ENCODE results near the gene QSOX2.

The QSOX2 gene

GRCh38 chr9:136245219-136246150 lies at the start of gene QSOX2:
Gene QSOX2, minus strand, starts transcription at chr9:136245812. Its CDS starts 9 bp downstream, at chr9:136245803.
- DNase-seq: peak in 1 of 2 experiments; percentile 71

- no peak for DNase-seq
Measured at GRCh38 chr9:136295055-136295454, 49.4 kb upstream of the QSOX2 start.

GRCh38 chr9:136294437-136294836 lies 48.8 kb upstream of the QSOX2 start:
- no peak for DNase-seq

GRCh38 chr9:136293476-136294077 lies 48.0 kb upstream of the QSOX2 start:
- no peak for DNase-seq

GRCh38 chr9:136292591-136293448 lies 47.2 kb upstream of the QSOX2 start:
- peak; percentile 45 to 63 for DNase-seq

- no peak for DNase-seq
Measured at GRCh38 chr9:136292026-136292538, 46.5 kb upstream of the QSOX2 start.

- DNase-seq: no peak
Measured at GRCh38 chr9:136291306-136292025, 45.9 kb upstream of the QSOX2 start.

GRCh38 chr9:136290508-136291000 lies 44.9 kb upstream of the QSOX2 start:
- DNase-seq: no peak

- peak in 1 of 2 experiments; percentile 48 for DNase-seq
Measured at GRCh38 chr9:136289651-136290507, 44.3 kb upstream of the QSOX2 start.

- no peak for DNase-seq
Measured at GRCh38 chr9:136287960-136288753, 42.5 kb upstream of the QSOX2 start.

GRCh38 chr9:136286987-136287379 lies 41.4 kb upstream of the QSOX2 start:
- no peak for DNase-seq

- DNase-seq: no peak
Measured at GRCh38 chr9:136286359-136286986, 40.9 kb upstream of the QSOX2 start.

GRCh38 chr9:136285501-136286358 lies 40.1 kb upstream of the QSOX2 start:
- DNase-seq: no peak

- no peak for DNase-seq
Measured at GRCh38 chr9:136284951-136285350, 39.3 kb upstream of the QSOX2 start.

- DNase-seq: no peak
Measured at GRCh38 chr9:136284311-136284710, 38.7 kb upstream of the QSOX2 start.

GRCh38 chr9:136283291-136284235 lies 38.0 kb upstream of the QSOX2 start:
- DNase-seq: peak; percentile 77 to 79

GRCh38 chr9:136282272-136282861 lies 36.8 kb upstream of the QSOX2 start:
- DNase-seq: no peak
